K562 treated with DMSO at 1 percent for 12 hours (cell line): ENCODE measurements around the gene NQO2. TPM values are rescaled to one million over a fixed set of nuclear protein-coding genes. Genes with fewer than 3 reads are reported as not detected.

ENCODE experiments used
- total RNA-seq: library from RNA; unstranded; fragments of 300-600 nt; gene quantifications from 2 replicates; pipeline ENCODE4 v1.2.3, GENCODE V29; 2022; ENCODE audit not compliant: insufficient read depth

Gene NQO2
- total RNA-seq, result 204 and 218 TPM in 2 replicates

GRCh38 chr6:2999618-3000557 is at the start of gene NQO2:
NQO2 (plus strand) TSS chr6:2999894; CDS start chr6:3006553, 6,659 bp downstream.

GRCh38 chr6:2971420-2972218 is 28.1 kb upstream of the NQO2 start, which contains the start of gene SERPINB6:
SERPINB6 (minus strand) TSS chr6:2971567; CDS start chr6:2959332, 12,235 bp downstream.

GRCh38 chr6:3068329-3069214 is 68.9 kb downstream of the NQO2 start, which contains the start of gene RIPK1:
RIPK1 (plus strand) TSS chr6:3068494; CDS start chr6:3076824, 8,330 bp downstream.

Other genes starting within 250 kb of the NQO2 start
- 0.51 TPM in 1 of 2 replicates, not detected in the other for gene MYLK4, start 249.0 kb upstream of the NQO2 start, total RNA-seq
- gene WRNIP1, start 234.5 kb upstream of the NQO2 start, total RNA-seq, result 42.4 and 67.2 TPM in 2 replicates
- 52.0 and 79.9 TPM in 2 replicates for gene SERPINB1, start 158.0 kb upstream of the NQO2 start, total RNA-seq
- 12.4 and 29.8 TPM in 2 replicates for gene SERPINB9, start 96.6 kb upstream of the NQO2 start, total RNA-seq
- gene SERPINB6, start 28.3 kb upstream of the NQO2 start, total RNA-seq, result 214 and 227 TPM in 2 replicates
- 17.2 and 37.1 TPM in 2 replicates for gene RIPK1, start 68.6 kb downstream of the NQO2 start, total RNA-seq
- gene BPHL, start 118.8 kb downstream of the NQO2 start, total RNA-seq, result 8.5 and 13.1 TPM in 2 replicates
- 151 and 169 TPM in 2 replicates for gene TUBB2A, start 157.7 kb downstream of the NQO2 start, total RNA-seq
- gene TUBB2B, start 227.8 kb downstream of the NQO2 start, total RNA-seq, result 10.7 and 15.7 TPM in 2 replicates